ENCODE results near the gene GK. TPM values are rescaled to one million over a fixed set of nuclear protein-coding genes. Genes with fewer than 3 reads are reported as not detected.

The GK gene
- total and polyA plus RNA-seq, 2 donors (not counting 3 experiments of a cell fraction or from before 2014, with no cell fraction given), result 2.7 to 7.6 TPM

DNA sequence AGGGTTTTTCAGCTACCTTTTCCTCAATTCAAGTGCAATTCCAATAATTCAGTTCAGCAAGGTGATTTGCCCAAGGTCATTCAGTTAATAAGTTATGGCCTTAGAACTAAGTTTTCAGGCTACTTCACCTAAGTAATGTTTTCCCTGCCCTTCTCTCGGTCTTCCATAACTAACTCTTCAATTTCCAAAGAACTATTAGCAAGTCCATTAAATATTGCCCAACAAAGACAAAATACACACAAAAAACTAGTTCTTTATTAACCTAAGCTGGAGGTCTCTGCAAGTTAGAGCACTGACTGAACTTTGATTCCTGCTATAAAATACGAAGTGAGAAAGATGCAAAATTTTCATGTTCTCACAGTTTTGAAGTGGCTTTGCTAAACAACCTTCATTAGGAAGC is 26.8 kb upstream of the GK start:
- intact Hi-C loops (cut with micrococcal nuclease), result loop anchor here (10.0 kb wide), 1 partner anchor 502 kb away; no protein-coding TSS in a partner anchor
- Histone ChIP-seq H3K27me3 (ENCODE audit: control insufficient read depth in 2 of 2, insufficient read depth in 2 of 2, low read length in 2 of 2) (no peaks in the 10 kb centered on the region), H3K9me3 (replicated peaks; ENCODE audit: control insufficient read depth, insufficient read depth, low read length) (no peaks in the 10 kb centered on the region), H3K9ac (replicated peaks; ENCODE audit: extremely low read depth, insufficient read depth, low read length) (no peak overlapping the region), H3K79me2 (ENCODE audit: control insufficient read depth, insufficient read depth, low read length) (no peaks in the 10 kb centered on the region), H3K4me3 (replicated peaks in 1 of 3; ENCODE audit: insufficient read depth in 1 of 3, low read depth in 1 of 3, low read length in 3 of 3) (no peak overlapping the region), H3K4me2 (ENCODE audit: insufficient read depth, low read length) (no peak overlapping the region), H2AFZ (ENCODE audit: low read depth, low read length) (no peak overlapping the region), H3K4me1 (ENCODE audit: control insufficient read depth, extremely low read depth, insufficient read depth, low read length) (no peaks in the 10 kb centered on the region), H4K20me1 (replicated peaks; ENCODE audit: control insufficient read depth, extremely low read depth, insufficient read depth, low read length) (no peaks in the 10 kb centered on the region), H3K27ac (ENCODE audit: insufficient read depth, low read depth, low read length) (no peak overlapping the region), H3K9me1 (replicated peaks; ENCODE audit: control insufficient read depth, extremely low read depth, insufficient read depth, low read length) (no peaks in the 10 kb centered on the region), H3K36me3 (ENCODE audit: control insufficient read depth in 2 of 2, extremely low read depth in 1 of 2, insufficient read depth in 2 of 2, low read length in 2 of 2) (no peaks in the 10 kb centered on the region)
- DNase-seq (ENCODE audit: low read depth, low spot score) (no peak), FAIRE-seq (no peak)
- CTCF ChIA-PET, result interaction anchor here (0.9 to 2.0 kb wide), 2 partner anchors 9 to 15 kb away, joined by 3 to 13 read pairs; no protein-coding TSS in a partner anchor
- TF ChIP-seq MYC (IDR thresholded peaks at IDR 0.05; ENCODE audit: low read depth, low read length) (no peak), POLR2A (IDR thresholded peaks at IDR 0.05; ENCODE audit: low read depth, low read length) (no peak), FOS (IDR thresholded peaks at IDR 0.05; ENCODE audit: borderline replicate concordance, insufficient read depth, low read length) (no peak), POLR2AphosphoS5 (IDR thresholded peaks at IDR 0.05; ENCODE audit: insufficient read depth, low read depth, low read length) (no peak), GATA2 (IDR thresholded peaks at IDR 0.05; ENCODE audit: insufficient read depth, insufficient read length, low read depth, low read length) (no peak), JUN (IDR thresholded peaks at IDR 0.05; ENCODE audit: borderline replicate concordance, insufficient read depth, insufficient read length, low read depth) (no peak)
- TF ChIP-seq, protein P1, sequence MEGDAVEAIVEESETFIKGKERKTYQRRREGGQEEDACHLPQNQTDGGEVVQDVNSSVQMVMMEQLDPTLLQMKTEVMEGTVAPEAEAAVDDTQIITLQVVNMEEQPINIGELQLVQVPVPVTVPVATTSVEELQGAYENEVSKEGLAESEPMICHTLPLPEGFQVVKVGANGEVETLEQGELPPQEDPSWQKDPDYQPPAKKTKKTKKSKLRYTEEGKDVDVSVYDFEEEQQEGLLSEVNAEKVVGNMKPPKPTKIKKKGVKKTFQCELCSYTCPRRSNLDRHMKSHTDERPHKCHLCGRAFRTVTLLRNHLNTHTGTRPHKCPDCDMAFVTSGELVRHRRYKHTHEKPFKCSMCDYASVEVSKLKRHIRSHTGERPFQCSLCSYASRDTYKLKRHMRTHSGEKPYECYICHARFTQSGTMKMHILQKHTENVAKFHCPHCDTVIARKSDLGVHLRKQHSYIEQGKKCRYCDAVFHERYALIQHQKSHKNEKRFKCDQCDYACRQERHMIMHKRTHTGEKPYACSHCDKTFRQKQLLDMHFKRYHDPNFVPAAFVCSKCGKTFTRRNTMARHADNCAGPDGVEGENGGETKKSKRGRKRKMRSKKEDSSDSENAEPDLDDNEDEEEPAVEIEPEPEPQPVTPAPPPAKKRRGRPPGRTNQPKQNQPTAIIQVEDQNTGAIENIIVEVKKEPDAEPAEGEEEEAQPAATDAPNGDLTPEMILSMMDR (IDR thresholded peaks at IDR 0.05; ENCODE audit: extremely low read depth in 1 of 2, insufficient read depth in 1 of 2, low read depth in 1 of 2, low read length in 2 of 2), result no peak
- dilution Hi-C loops (cut with MboI; ENCODE audit: extremely low pct_ligation_motif_present, low sequenced_read_pairs), result no loop called here
- POLR2A ChIA-PET, result no interaction called here
- no TSS peak for BruUV-seq (replicated peaks)
